IgD-negative memory B cell (primary cell): ENCODE data around the gene BCL2. TPM values are rescaled to one million over a fixed set of nuclear protein-coding genes. Genes with fewer than 3 reads are reported as not detected.

Source experiments
- H3K27ac Mint-ChIP-seq, 3 donors: one replicate each; pipeline ENCODE4 v1.8.0; 2020 to 2022; ENCODE audit warnings: mild to moderate bottlenecking in 3 of 3, mixed read lengths in 3 of 3, moderate library complexity in 1 of 3
- H3K27me3 Mint-ChIP-seq: one replicate; pipeline ENCODE4 v1.8.0; 2021; ENCODE audit warnings: mixed read lengths
- H3K36me3 Mint-ChIP-seq: one replicate; pipeline ENCODE4 v1.8.0; 2020; ENCODE audit warnings: mild to moderate bottlenecking, mixed read lengths
- H3K4me1 Mint-ChIP-seq, 3 donors: one replicate each; pipeline ENCODE4 v1.8.0; 2020 to 2022; ENCODE audit warnings: mixed read lengths in 3 of 3, mild to moderate bottlenecking in 1 of 3
- H3K4me3 Mint-ChIP-seq, 4 donors: one replicate each; pipeline ENCODE4 v1.8.0; 2020 to 2022; ENCODE audit warnings: mild to moderate bottlenecking in 4 of 4, mixed read lengths in 4 of 4, moderate library complexity in 3 of 4
- H3K9me3 Mint-ChIP-seq, 3 donors: one replicate each; pipeline ENCODE4 v1.8.0; 2020 to 2021; ENCODE audit warnings: mixed read lengths in 3 of 3, mild to moderate bottlenecking in 1 of 3
- polyA plus RNA-seq: library from polyadenylated mRNA; unstranded; fragments of 300-500 nt; fragmentation: Illumina TruSeq; gene quantifications from one replicate; pipeline ENCODE4 v1.2.3, GENCODE V29; 2021

Gene BCL2
- polyA plus RNA-seq, 1 donor from 2014 or later, result 36.2 TPM

DNA sequence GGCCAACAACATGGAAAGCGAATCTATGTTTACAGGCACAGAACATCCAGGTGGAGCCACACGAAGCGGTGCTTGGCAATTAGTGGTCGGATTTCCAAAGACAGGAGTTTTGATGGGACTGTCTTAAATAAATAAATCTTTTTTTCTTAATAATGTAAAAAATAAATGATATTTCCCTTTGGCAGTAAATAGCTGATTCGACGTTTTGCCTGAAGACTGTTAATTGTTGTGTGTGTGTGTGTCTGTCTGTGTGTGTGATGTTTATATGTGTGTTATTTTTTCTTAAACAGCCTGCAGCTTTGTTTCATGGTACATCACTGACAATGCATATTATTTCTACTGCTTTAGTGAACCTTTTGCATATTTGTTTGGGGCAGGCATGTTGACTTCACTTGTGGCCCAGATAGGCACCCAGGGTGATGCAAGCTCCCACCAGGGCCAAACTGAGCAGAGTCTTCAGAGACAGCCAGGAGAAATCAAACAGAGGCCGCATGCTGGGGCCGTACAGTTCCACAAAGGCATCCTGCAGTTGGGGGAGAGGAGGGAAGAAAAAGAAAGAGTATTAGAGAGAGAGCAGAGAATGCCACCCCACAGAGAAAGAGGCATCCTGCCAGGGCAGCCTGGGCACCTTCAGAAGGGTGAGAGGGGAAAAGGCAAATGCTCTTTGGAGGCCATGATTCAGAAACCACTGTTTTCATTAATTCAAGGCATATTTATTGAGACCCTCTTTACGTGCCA is 191.2 kb downstream of the BCL2 start:
- no peaks in the 10 kb centered on the region for H3K9me3 Mint-ChIP-seq
- H3K4me3 Mint-ChIP-seq, result peak overlapping the region in 1 of 4 donors; percentile 14
- H3K36me3 Mint-ChIP-seq, result peaks cover 2% of the 10 kb centered on the region
- peak overlapping the region; percentile 23 to 64 (median 58) for H3K27ac Mint-ChIP-seq
- no peaks in the 10 kb centered on the region for H3K27me3 Mint-ChIP-seq
- H3K4me1 Mint-ChIP-seq, result peaks cover 16 to 23% (median 21%) of the 10 kb centered on the region in 3 donors

- Mint-ChIP-seq H3K9me3 (no peaks in the 10 kb centered on the region), H3K4me1 (peaks cover 8 to 18% (median 9%) of the 10 kb centered on the region in 3 donors), H3K4me3 (no peak overlapping the region), H3K27me3 (no peaks in the 10 kb centered on the region), H3K27ac (peak overlapping the region in 2 of 3 donors; percentile 53 to 84), H3K36me3 (peaks cover 2% of the 10 kb centered on the region)
These were observed 193.2 kb downstream of the BCL2 start for GRCh38 chr18:63126134-63127069.

- Mint-ChIP-seq H3K36me3 (peaks cover 2% of the 10 kb centered on the region), H3K4me3 (no peak overlapping the region), H3K9me3 (no peaks in the 10 kb centered on the region), H3K4me1 (peaks cover 2 to 9% (median 2%) of the 10 kb centered on the region in 3 donors), H3K27ac (peak overlapping the region in 1 of 3 donors; percentile 76), H3K27me3 (peaks cover 4% of the 10 kb centered on the region)
These were observed 198.9 kb downstream of the BCL2 start for GRCh38 chr18:63120620-63121019.

GRCh38 chr18:63119647-63120046 is 199.9 kb downstream of the BCL2 start:
- H3K27ac Mint-ChIP-seq, result peak overlapping the region in 2 of 3 donors; percentile 34 to 69
- no peaks in the 10 kb centered on the region for H3K36me3 Mint-ChIP-seq
- peaks cover 2 to 9% (median 2%) of the 10 kb centered on the region in 3 donors for H3K4me1 Mint-ChIP-seq
- H3K9me3 Mint-ChIP-seq, result no peaks in the 10 kb centered on the region
- H3K4me3 Mint-ChIP-seq, result no peak overlapping the region
- H3K27me3 Mint-ChIP-seq, result peaks cover 4% of the 10 kb centered on the region

DNA sequence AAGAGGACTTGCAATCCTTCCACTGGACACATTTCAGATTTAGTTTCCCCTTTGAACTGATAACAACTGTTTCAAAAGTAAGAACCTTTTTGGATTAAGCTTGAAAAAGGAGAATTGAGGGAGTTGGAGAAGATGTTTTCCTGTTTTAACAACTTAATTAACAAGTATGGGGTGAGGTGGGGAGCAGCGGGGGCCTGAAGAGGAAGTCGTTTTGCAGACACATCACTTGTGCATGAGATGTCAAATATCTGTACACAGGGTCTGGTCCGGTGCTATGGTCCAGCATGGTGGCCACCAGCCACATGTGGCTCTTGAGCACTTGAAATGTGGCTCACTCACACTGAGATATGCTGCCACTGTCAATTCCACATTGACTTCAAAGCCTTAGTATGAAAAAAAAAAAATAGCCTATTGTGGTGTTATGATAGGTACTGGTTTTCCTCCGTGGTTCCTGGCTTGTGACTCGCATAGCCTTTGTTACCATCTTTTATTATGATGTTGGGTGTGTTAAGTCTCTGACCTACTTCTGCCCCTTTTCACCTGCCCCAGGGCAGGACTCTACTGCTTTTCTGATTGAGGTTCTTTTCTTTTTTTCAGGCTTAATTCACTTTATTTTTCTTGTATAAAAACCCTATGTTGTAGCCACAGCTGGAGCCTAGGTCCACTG is 205.5 kb downstream of the BCL2 start:
- Mint-ChIP-seq H3K9me3 (peaks cover 0 to 7% (median 4%) of the 10 kb centered on the region in 3 donors), H3K36me3 (peaks cover 3% of the 10 kb centered on the region), H3K4me3 (no peak overlapping the region), H3K27me3 (peaks cover 5% of the 10 kb centered on the region), H3K27ac (no peak overlapping the region), H3K4me1 (peaks cover 8 to 13% (median 12%) of the 10 kb centered on the region in 3 donors)

- Mint-ChIP-seq H3K36me3 (peaks cover 3% of the 10 kb centered on the region), H3K4me1 (peaks cover 8 to 13% (median 12%) of the 10 kb centered on the region in 3 donors), H3K9me3 (peaks cover 0 to 7% (median 4%) of the 10 kb centered on the region in 3 donors), H3K4me3 (no peak overlapping the region), H3K27ac (no peak overlapping the region), H3K27me3 (peaks cover 2% of the 10 kb centered on the region)
These were observed 206.9 kb downstream of the BCL2 start for GRCh38 chr18:63112706-63113105.

DNA sequence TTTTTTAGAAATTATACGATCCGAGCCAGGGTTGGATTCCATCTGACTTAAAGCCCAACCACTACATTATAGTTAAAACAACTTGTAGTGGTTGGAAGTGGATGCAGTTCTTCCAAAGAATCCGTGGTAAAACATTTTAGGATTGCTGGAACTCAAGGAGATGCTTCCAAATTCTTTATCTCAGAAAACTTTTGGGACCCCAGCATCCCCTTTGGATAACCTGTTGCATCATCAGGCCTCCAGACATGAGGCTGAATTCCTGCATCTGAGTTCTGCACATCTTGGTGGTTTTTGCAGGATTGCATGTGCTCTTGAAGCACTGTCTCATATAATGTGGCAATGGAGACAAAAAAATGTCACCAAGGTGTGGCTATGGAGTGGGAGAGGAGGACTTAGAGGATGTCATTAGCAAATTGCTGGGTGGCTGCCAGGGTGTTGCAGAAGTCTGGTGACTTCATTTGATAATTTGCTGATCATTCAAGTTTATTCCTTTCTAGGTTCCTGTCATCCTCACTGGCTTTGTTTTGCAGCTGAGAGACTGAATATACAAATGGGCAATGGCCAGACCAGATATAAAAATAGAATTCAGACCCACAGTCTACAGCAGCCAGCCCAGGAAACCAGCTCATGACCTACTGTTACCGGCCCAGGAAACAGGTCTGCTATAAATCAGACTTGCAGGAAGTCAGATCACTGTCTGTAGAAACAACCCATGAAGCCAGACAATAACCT is 207.7 kb downstream of the BCL2 start:
- Mint-ChIP-seq H3K27me3 (peaks cover 2% of the 10 kb centered on the region), H3K9me3 (peaks cover 0 to 7% (median 4%) of the 10 kb centered on the region in 3 donors), H3K4me3 (peak overlapping the region in 2 of 4 donors; percentile 68 to 78), H3K36me3 (peaks cover 3% of the 10 kb centered on the region), H3K27ac (no peak overlapping the region), H3K4me1 (peaks cover 14 to 20% (median 19%) of the 10 kb centered on the region in 3 donors)

- no peak overlapping the region for H3K27ac Mint-ChIP-seq
- peaks cover 2% of the 10 kb centered on the region for H3K27me3 Mint-ChIP-seq
- peak overlapping the region in 1 of 4 donors; percentile 38 for H3K4me3 Mint-ChIP-seq
- peaks cover 0 to 7% (median 4%) of the 10 kb centered on the region in 3 donors for H3K9me3 Mint-ChIP-seq
- peaks cover 26 to 31% (median 30%) of the 10 kb centered on the region in 3 donors for H3K4me1 Mint-ChIP-seq
- H3K36me3 Mint-ChIP-seq, result peaks cover 3% of the 10 kb centered on the region
These were observed 209.8 kb downstream of the BCL2 start for GRCh38 chr18:63109802-63110201.

DNA sequence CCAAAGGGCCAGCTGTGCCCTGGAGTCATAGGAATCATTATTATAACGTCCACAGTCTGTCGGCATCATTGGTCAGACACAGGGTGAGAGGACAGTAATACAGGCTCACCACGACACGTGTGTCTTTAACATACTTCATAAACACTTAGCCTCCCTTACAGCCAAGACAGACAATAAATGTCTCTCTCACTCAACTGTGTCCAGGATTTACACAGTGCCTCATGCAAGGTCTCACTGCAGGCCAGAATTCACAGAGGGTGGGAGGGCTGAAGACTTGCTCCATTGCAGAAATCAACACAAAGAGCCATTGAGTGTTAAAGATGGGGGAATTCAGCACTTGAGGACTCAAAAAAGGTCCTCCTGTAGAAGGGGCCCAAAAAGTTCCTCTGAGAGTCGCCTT is 210.5 kb downstream of the BCL2 start:
- H3K36me3 Mint-ChIP-seq, result peaks cover 3% of the 10 kb centered on the region
- H3K4me3 Mint-ChIP-seq, result no peak overlapping the region
- H3K4me1 Mint-ChIP-seq, result peaks cover 26 to 31% (median 30%) of the 10 kb centered on the region in 3 donors
- H3K27me3 Mint-ChIP-seq, result peaks cover 2% of the 10 kb centered on the region
- H3K9me3 Mint-ChIP-seq, result peaks cover 0 to 7% (median 4%) of the 10 kb centered on the region in 3 donors
- peak overlapping the region in 1 of 3 donors; percentile 14 for H3K27ac Mint-ChIP-seq

GRCh38 chr18:63107931-63108330 is 211.6 kb downstream of the BCL2 start:
- H3K27me3 Mint-ChIP-seq, result peaks cover 2% of the 10 kb centered on the region
- H3K4me3 Mint-ChIP-seq, result peak overlapping the region in 1 of 4 donors; percentile 56
- no peak overlapping the region for H3K27ac Mint-ChIP-seq
- H3K9me3 Mint-ChIP-seq, result peaks cover 0 to 7% (median 4%) of the 10 kb centered on the region in 3 donors
- peaks cover 3% of the 10 kb centered on the region for H3K36me3 Mint-ChIP-seq
- H3K4me1 Mint-ChIP-seq, result peaks cover 26 to 29% (median 26%) of the 10 kb centered on the region in 3 donors

GRCh38 chr18:63107171-63107845 is 212.3 kb downstream of the BCL2 start:
- Mint-ChIP-seq H3K36me3 (peaks cover 3% of the 10 kb centered on the region), H3K4me3 (peak overlapping the region in 3 of 4 donors; percentile 29 to 86 (median 42)), H3K27ac (no peak overlapping the region), H3K9me3 (peaks cover 0 to 5% (median 0%) of the 10 kb centered on the region in 3 donors), H3K27me3 (peaks cover 2% of the 10 kb centered on the region), H3K4me1 (peaks cover 25 to 27% (median 26%) of the 10 kb centered on the region in 3 donors)

DNA sequence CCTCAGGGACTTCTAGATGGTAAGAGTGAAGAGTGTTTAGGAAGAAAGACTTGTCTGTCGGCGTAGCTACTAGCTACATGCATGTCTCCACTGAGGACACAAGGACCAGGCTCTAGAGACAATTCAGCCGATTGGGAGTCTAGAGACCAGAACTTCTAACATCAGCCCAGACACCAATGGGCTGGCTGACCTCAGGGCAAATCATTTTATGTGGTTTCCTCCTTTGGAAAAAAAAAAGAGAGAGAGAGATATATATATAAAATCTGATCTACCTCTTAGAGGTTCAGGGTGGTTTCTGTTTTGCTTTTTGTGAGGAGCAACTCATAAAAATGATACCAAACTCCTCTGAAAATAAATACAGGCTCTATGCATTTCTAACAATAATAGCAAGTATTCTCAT is 212.8 kb downstream of the BCL2 start:
- Mint-ChIP-seq H3K27ac (peak overlapping the region in 2 of 3 donors; percentile 8 to 81), H3K27me3 (peaks cover 6% of the 10 kb centered on the region), H3K4me1 (peaks cover 19 to 21% (median 20%) of the 10 kb centered on the region in 3 donors), H3K9me3 (no peaks in the 10 kb centered on the region), H3K4me3 (peak overlapping the region; percentile 42 to 86 (median 78)), H3K36me3 (peaks cover 3% of the 10 kb centered on the region)

GRCh38 chr18:63105636-63106316 is 213.8 kb downstream of the BCL2 start:
- peak overlapping the region in 3 of 4 donors; percentile 42 to 79 (median 56) for H3K4me3 Mint-ChIP-seq
- peaks cover 3% of the 10 kb centered on the region for H3K36me3 Mint-ChIP-seq
- peaks cover 17 to 19% (median 17%) of the 10 kb centered on the region in 3 donors for H3K4me1 Mint-ChIP-seq
- H3K27me3 Mint-ChIP-seq, result peaks cover 7% of the 10 kb centered on the region
- no peaks in the 10 kb centered on the region for H3K9me3 Mint-ChIP-seq
- peak overlapping the region in 2 of 3 donors; percentile 8 to 81 for H3K27ac Mint-ChIP-seq
